ENCODE measurements around the gene DAD1.

Gene DAD1

GRCh38 chr14:22554498-22555383 is 34.3 kb downstream of the DAD1 start:
- TF ChIP-seq GATA3 (IDR thresholded peaks at IDR 0.05; ENCODE audit: low read depth, low read length) (no peak), GATA2 (IDR thresholded peaks at IDR 0.05; ENCODE audit: low read depth, low read length) (no peak)

- TF ChIP-seq GATA3 (IDR thresholded peaks at IDR 0.05; ENCODE audit: low read depth, low read length) (no peak), GATA2 (IDR thresholded peaks at IDR 0.05; ENCODE audit: low read depth, low read length) (no peak)
These were observed 35.6 kb downstream of the DAD1 start for GRCh38 chr14:22553445-22553844.

- no peak for TF ChIP-seq GATA3 (IDR thresholded peaks at IDR 0.05; ENCODE audit: low read depth, low read length)
- no peak for TF ChIP-seq GATA2 (IDR thresholded peaks at IDR 0.05; ENCODE audit: low read depth, low read length)
These were observed 36.3 kb downstream of the DAD1 start for GRCh38 chr14:22552827-22553076.

DNA sequence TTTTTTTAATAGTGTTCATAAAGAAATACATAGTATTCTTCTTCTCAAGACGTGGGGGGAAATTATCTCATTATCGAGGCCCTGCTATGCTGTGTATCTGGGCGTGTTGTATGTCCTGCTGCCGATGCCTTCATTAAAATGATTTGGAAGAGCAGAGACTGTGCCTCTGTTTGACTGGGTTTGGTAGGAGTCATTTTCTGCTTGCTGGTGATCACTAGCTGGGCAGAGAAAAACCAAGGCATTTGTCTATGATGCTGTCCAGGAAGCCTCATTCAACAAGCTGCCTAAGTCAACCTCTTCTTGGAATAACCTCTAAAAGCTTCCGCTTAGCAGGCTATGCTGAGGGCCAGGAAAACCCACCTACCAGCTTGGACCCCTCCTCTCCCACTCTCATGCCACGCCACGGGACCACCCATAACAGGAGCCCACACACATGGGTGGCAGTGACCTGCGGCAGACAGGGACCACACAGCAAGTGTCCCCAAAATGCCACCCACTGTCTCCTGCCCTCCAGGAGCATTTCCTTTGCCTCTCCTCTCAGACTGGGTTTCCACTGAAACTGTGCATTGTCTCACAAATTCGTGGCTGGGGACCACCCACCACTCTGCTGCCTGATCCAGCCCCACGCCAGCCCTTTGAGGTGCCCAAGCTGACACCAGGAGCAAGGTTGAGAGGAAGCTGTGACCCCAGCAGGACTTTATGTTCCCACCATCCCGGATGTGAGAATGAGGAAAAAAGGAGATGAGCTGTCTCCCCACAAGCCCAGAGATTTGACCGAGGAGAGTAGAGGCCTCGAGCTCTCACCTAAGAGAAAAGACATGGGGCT is 36.8 kb downstream of the DAD1 start:
- no peak for TF ChIP-seq GATA2 (IDR thresholded peaks at IDR 0.05; ENCODE audit: low read depth, low read length)
- no peak for TF ChIP-seq GATA3 (IDR thresholded peaks at IDR 0.05; ENCODE audit: low read depth, low read length)

GRCh38 chr14:22551605-22551997 is 37.4 kb downstream of the DAD1 start:
- TF ChIP-seq GATA3 (IDR thresholded peaks at IDR 0.05; ENCODE audit: low read depth, low read length) (no peak), GATA2 (IDR thresholded peaks at IDR 0.05; ENCODE audit: low read depth, low read length) (no peak)

- TF ChIP-seq GATA2 (IDR thresholded peaks at IDR 0.05; ENCODE audit: low read depth, low read length), result no peak
These were observed 38.9 kb downstream of the DAD1 start for GRCh38 chr14:22549981-22550673.

DNA sequence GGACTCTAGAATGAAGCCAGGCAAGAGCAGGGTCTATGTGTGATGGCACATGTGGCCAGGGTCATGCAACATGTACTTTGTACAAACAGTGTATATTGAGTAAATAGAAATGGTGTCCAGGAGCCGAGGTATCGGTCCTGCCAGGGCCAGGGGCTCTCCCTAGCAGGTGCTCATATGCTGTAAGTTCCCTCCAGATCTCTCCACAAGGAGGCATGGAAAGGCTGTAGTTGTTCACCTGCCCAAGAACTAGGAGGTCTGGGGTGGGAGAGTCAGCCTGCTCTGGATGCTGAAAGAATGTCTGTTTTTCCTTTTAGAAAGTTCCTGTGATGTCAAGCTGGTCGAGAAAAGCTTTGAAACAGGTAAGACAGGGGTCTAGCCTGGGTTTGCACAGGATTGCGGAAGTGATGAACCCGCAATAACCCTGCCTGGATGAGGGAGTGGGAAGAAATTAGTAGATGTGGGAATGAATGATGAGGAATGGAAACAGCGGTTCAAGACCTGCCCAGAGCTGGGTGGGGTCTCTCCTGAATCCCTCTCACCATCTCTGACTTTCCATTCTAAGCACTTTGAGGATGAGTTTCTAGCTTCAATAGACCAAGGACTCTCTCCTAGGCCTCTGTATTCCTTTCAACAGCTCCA is 39.6 kb downstream of the DAD1 start:
- TF ChIP-seq GATA3 (IDR thresholded peaks at IDR 0.05; ENCODE audit: low read depth, low read length), result no peak
- no peak for TF ChIP-seq GATA2 (IDR thresholded peaks at IDR 0.05; ENCODE audit: low read depth, low read length)

- TF ChIP-seq GATA2 (IDR thresholded peaks at IDR 0.05; ENCODE audit: low read depth, low read length), result no peak
- TF ChIP-seq GATA3 (IDR thresholded peaks at IDR 0.05; ENCODE audit: low read depth, low read length), result no peak
These were observed 40.9 kb downstream of the DAD1 start for GRCh38 chr14:22547948-22548750.

GRCh38 chr14:22547313-22547947 is 41.6 kb downstream of the DAD1 start:
- TF ChIP-seq GATA3 (IDR thresholded peaks at IDR 0.05; ENCODE audit: low read depth, low read length) (no peak), GATA2 (IDR thresholded peaks at IDR 0.05; ENCODE audit: low read depth, low read length) (no peak)

GRCh38 chr14:22546722-22547071 is 42.3 kb downstream of the DAD1 start:
- TF ChIP-seq GATA2 (IDR thresholded peaks at IDR 0.05; ENCODE audit: low read depth, low read length) (no peak), GATA3 (IDR thresholded peaks at IDR 0.05; ENCODE audit: low read depth, low read length) (no peak)

DNA sequence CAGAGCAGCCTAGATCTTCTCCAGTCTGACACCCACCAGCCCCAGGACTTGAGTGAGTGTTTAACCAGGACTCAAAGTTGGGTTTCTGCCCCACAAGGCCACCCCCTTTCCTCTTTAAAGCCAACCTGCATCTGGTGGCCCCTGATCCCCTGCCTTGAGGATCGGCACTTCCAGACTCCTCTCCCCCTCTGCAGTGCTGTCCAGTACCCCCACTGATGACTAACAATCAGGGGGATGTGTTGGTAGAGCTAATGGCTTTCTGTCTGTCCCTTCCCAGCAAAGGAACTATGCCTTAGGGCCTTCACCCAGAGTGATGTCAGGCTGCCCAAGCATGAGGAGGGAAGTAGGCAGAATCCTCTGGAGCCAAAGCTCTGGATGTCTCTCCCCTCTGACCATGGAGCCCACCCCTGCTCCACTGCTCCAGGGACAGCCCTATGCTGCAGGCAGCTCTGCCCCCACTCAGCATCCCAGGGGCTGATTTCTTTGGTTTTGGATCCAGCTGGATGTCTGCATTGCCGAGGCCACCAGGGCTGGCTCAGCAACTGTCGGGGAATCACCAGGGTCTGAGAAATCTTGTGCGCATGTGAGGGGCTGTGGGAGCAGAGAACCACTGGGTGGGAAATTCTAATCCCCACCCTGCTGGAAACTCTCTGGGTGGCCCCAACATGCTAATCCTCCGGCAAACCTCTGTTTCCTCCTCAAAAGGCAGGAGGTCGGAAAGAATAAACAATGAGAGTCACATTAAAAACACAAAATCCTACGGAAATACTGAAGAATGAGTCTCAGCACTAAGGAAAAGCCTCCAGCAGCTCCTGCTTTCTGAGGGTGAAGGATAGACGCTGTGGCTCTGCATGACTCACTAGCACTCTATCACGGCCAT is 42.9 kb downstream of the DAD1 start:
- TF ChIP-seq GATA2 (IDR thresholded peaks at IDR 0.05; ENCODE audit: low read depth, low read length) (no peak), GATA3 (IDR thresholded peaks at IDR 0.05; ENCODE audit: low read depth, low read length) (no peak)

DNA sequence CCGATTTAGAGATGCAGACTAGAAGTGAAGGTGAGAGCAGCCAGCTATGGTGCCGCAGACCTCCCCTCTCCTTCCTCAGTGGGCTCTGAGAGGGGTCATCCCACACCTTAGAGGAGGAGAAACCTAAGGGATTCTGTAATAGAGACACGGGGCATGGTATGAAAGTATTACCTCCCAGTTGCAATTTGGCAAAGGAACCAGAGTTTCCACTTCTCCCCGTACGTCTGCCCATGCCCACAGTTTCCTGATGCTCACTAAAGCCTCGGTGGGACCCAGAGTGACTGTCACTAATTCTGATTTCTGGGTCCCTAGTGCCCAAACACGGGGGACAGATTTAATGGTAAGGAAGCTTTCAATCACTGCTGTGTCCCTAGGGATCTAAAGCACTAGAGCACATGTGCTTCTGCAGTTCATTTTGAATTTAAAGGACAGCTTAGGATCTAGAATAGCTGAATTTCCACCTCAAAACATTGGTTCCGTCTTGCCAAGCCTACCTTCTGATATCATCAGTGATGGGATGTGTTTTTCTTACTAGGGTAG is 44.1 kb downstream of the DAD1 start:
- TF ChIP-seq GATA2 (IDR thresholded peaks at IDR 0.05; ENCODE audit: low read depth, low read length) (no peak), GATA3 (IDR thresholded peaks at IDR 0.05; ENCODE audit: low read depth, low read length) (no peak)

Measured in SH-SY5Y (cell line).